Common myeloid progenitor, CD34-positive (primary cell): ENCODE data around the gene XRCC3.

Source experiments
- CTCF ChIA-PET: fragments of 350-600 bp; sonication (Branson Sonifier 250); formaldehyde crosslinking; loops from one replicate; lab custom pipeline; 2021; ENCODE audit warnings: antibody characterized with exemption; lab: Charles Lee
- POLR2A ChIA-PET: fragments of 350-600 bp; sonication (Branson Sonifier 250); formaldehyde crosslinking; loops from one replicate; lab custom pipeline; 2021; ENCODE audit warnings: antibody characterized with exemption; lab: Charles Lee
- DNase-seq, 3 donors: peaks; one replicate each; pipeline versions ENCODE4 v3.0.0 to v3.0.0-alpha.2; 2013
- H3K27ac ChIP-seq, 2 experiments: 1 replicate in 1 of 2; 2 replicates in 1 of 2; pipeline ENCODE4 v1.7.0; 2013; ENCODE audit warnings: inconsistent platforms in 2 of 2, low read length in 2 of 2, mild to moderate bottlenecking in 2 of 2, low read depth in 1 of 2, moderate library complexity in 1 of 2; ENCODE audit not compliant: severe bottlenecking in 2 of 2, insufficient read depth in 1 of 2, poor library complexity in 1 of 2
- H3K27me3 ChIP-seq, 5 experiments: replicated peaks in 2 of 5; 1 replicate in 3 of 5; 2 replicates in 2 of 5; pipeline versions ENCODE4 v1.6.1 to v1.7.0; 2013; ENCODE audit warnings: low read length in 4 of 5, mild to moderate bottlenecking in 2 of 5, moderate library complexity in 2 of 5, inconsistent platforms in 1 of 5; ENCODE audit not compliant: insufficient read depth in 5 of 5, control insufficient read depth in 4 of 5
- H3K36me3 ChIP-seq, 4 experiments: 1 replicate in 2 of 4; 2 replicates in 2 of 4; pipeline versions ENCODE4 v1.6.1 to v1.7.0; 2013; ENCODE audit warnings: low read length in 3 of 4, control low read depth in 1 of 4, mild to moderate bottlenecking in 1 of 4; ENCODE audit not compliant: control insufficient read depth in 4 of 4, insufficient read depth in 4 of 4
- H3K4me1 ChIP-seq, 4 experiments: 1 replicate in 3 of 4; 2 replicates in 1 of 4; pipeline versions ENCODE4 v1.6.1 to v1.7.1; 2013; ENCODE audit warnings: low read length in 3 of 4, mild to moderate bottlenecking in 3 of 4, control low read depth in 1 of 4, inconsistent platforms in 1 of 4, moderate library complexity in 1 of 4; ENCODE audit not compliant: control insufficient read depth in 4 of 4, insufficient read depth in 4 of 4; ENCODE audit errors: control extremely low read depth in 1 of 4
- H3K4me3 ChIP-seq, 7 experiments: 1 replicate in 4 of 7; 2 replicates in 3 of 7; pipeline versions ENCODE4 v1.5.1 to v1.7.0; 2013; ENCODE audit warnings: mild to moderate bottlenecking in 7 of 7, low read length in 6 of 7, moderate library complexity in 6 of 7, inconsistent platforms in 2 of 7, low read depth in 2 of 7, control low read depth in 1 of 7; ENCODE audit not compliant: insufficient read depth in 4 of 7, control insufficient read depth in 1 of 7; ENCODE audit errors: extremely low read depth in 1 of 7
- H3K9me3 ChIP-seq, 5 experiments: 1 replicate in 4 of 5; 2 replicates in 1 of 5; pipeline versions ENCODE4 v1.6.1 to v1.7.1; 2013; ENCODE audit warnings: low read length in 4 of 5, mild to moderate bottlenecking in 2 of 5, inconsistent platforms in 1 of 5, low read depth in 1 of 5, moderate library complexity in 1 of 5; ENCODE audit not compliant: control insufficient read depth in 4 of 5, insufficient read depth in 2 of 5; ENCODE audit errors: control extremely low read depth in 1 of 5
- WGBS: methylation state at CpG from one replicate; pipeline ENCODE4 v1.1.5; 2013; ENCODE audit not compliant: insufficient coverage; 5-methylcytosine and 5-hydroxymethylcytosine counted together

XRCC3 gene

DNA sequence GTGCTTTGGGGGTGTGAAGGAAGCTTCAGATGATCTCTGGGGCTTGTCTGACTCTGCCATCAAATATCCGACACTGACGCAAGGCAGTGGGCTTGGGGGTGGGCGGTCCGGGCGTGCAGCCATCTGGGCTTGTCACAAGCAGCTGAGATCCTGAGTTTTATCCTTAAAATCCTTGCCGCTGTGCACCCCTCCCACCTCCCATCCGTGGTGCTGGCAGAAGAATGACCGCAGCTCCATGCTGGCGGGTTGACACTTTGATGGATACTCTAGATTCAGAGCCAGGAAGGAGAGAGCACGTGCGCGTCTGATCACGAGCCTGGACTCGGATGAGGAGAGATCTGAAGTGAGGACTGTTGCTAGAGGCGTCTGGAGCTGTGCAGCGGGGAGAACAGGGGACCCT is 3.3 kb upstream of the XRCC3 start:
- H3K9me3 ChIP-seq, result no peaks in the 10 kb centered on the region
- peaks cover 0 to 36% (median 17%) of the 10 kb centered on the region in 4 experiments for H3K4me1 ChIP-seq
- 86% methylated on average over 14 of the region's 16 CpGs for WGBS
- no peak overlapping the region for H3K4me3 ChIP-seq
- CTCF ChIA-PET, result interaction anchor here (0.7 to 1.2 kb wide), 5 partner anchors 11 to 52 kb away, joined by 3 to 4 read pairs (median 3); no protein-coding TSS in a partner anchor
- peaks cover 0 to 7% (median 0%) of the 10 kb centered on the region in 4 experiments for H3K36me3 ChIP-seq
- no peak for DNase-seq
- no peaks in the 10 kb centered on the region for H3K27me3 ChIP-seq
- POLR2A ChIA-PET, result no interaction called here
- H3K27ac ChIP-seq, result no peak overlapping the region

DNA sequence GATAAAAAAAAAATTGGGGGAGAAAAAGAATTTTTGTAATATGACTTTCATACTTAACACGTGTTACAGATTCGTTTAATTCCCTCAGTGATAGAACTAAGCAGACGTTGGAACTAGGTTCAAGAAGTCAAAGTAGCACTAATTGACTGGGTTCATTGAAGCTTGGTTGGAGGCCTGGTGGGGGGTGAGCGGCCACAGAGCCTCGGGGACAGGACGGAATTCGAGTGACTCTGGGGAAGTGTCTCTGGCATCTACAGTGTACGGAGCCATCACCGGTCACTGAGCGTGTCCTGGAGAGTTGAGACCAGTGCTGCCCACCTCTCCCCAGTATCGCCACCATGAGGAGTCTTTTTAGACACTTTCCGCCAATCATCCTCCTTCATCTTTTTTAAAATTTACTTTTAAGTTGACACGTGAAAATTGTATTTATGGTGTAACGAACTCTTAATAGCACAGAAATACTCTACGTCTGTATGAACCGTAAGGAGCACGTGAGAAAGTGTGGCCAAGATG is 1.7 kb upstream of the XRCC3 start:
- peak overlapping the region in 4 of 7 experiments; percentile 75 to 88 (median 78) for H3K4me3 ChIP-seq
- WGBS, result 90% methylated on average over 14 of the region's 17 CpGs
- no peaks in the 10 kb centered on the region for H3K27me3 ChIP-seq
- POLR2A ChIA-PET, result no interaction called here
- H3K36me3 ChIP-seq, result peaks cover 0 to 24% (median 0%) of the 10 kb centered on the region in 4 experiments
- no peaks in the 10 kb centered on the region for H3K9me3 ChIP-seq
- H3K4me1 ChIP-seq, result peaks cover 0 to 36% (median 17%) of the 10 kb centered on the region in 4 experiments
- CTCF ChIA-PET, result no interaction called here
- H3K27ac ChIP-seq, result no peak overlapping the region
- DNase-seq, result no peak

DNA sequence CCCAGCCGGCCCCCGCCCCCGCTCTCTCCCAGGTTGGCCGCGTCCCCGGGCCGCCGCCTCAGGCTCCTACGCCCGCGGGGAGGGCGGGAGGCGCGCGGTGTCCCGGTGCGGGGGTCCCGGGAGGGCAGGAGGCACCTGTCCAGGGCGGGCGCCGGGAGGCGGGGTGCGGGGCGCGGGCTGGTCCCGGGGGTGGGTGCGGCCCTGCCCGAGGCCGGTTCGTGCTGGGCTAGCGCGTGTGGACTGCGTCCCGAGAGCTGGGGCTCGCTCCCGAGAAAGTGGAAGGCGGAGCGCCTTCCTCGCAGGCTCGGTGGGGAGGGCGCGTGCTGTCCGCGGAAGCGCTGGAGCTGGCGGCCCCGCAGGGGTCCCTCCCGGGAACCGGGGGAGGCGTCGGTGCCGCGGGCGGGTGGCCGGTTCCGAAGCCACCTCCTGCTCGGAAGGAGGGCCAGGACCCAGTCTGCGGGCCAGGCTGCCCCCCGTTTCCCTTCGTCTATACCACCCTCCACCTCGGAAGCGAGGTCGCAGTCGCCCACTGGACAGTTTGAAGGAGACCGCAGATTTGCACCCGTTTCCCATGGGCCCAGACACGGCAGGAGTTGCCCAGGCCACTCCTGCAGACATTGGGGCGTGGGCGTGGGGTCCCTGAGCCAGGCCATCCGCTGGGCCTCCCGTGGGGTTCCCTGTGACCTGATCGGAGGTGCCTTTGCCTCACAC is 995 bp upstream of the XRCC3 start:
- WGBS, result 5% methylated on average over 59 of the region's 72 CpGs
- H3K27me3 ChIP-seq, result no peaks in the 10 kb centered on the region
- H3K27ac ChIP-seq, result peak overlapping the region in 1 of 2 experiments; percentile 34
- H3K36me3 ChIP-seq, result peaks cover 0 to 31% (median 0%) of the 10 kb centered on the region in 4 experiments
- ChIA-PET CTCF (interaction anchor here (1.6 kb wide), 1 partner anchor 18 kb away, joined by 5 read pairs; no protein-coding TSS in a partner anchor), POLR2A (no interaction called here)
- DNase-seq, result peak in 2 of 3 donors; percentile 22 to 30
- no peaks in the 10 kb centered on the region for H3K9me3 ChIP-seq
- peaks cover 0 to 36% (median 17%) of the 10 kb centered on the region in 4 experiments for H3K4me1 ChIP-seq
- H3K4me3 ChIP-seq, result peak overlapping the region; percentile 47 to 88 (median 75)

DNA sequence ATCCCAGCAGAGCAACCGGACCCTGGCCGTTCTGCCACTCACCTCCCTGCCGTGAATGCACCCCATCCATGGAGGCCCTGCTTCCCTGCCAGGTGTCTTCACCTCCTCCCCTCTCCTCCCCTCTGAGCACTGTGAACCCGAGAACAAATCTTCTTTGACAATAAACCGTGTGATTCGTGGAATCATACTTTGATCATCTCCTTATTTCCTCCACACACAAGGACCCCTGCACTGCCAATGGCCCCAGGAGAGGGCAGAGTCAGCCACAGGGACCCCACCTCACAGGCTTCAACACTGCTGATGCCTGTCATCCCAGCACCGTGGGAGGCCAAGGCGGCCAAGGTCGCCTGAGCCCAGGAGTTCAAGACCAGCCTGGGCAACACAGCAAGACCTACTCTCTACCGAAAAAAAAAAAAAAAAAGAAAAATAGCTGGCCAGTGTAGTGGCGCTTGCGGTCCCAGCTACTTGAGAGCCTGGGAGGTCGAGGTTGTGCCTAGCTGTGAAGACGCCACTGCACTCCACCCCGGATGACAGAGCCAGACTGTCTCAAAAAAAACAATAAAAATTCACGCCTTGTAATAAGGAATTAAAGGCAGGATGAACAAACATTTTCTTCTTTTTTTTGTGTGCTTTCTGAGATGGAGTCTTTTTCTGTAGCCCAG is 1.1 kb downstream of the XRCC3 start:
- POLR2A ChIA-PET, result no interaction called here
- H3K4me1 ChIP-seq, result peaks cover 0 to 36% (median 17%) of the 10 kb centered on the region in 4 experiments
- H3K27ac ChIP-seq, result no peak overlapping the region
- H3K36me3 ChIP-seq, result peaks cover 0 to 48% (median 9%) of the 10 kb centered on the region in 4 experiments
- H3K4me3 ChIP-seq, result peak overlapping the region in 4 of 7 experiments; percentile 5 to 81 (median 70)
- CTCF ChIA-PET, result interaction anchor here (0.9 to 1.5 kb wide), 3 partner anchors 8 to 21 kb away, joined by 3 to 4 read pairs (median 3); no protein-coding TSS in a partner anchor
- no peak for DNase-seq
- WGBS, result 95% methylated on average over 13 of the region's 16 CpGs
- H3K9me3 ChIP-seq, result no peaks in the 10 kb centered on the region
- no peaks in the 10 kb centered on the region for H3K27me3 ChIP-seq

- Histone ChIP-seq H3K4me3 (peak overlapping the region in 1 of 7 experiments; percentile 81), H3K27ac (no peak overlapping the region), H3K36me3 (peaks cover 3 to 55% (median 13%) of the 10 kb centered on the region in 4 experiments), H3K27me3 (no peaks in the 10 kb centered on the region), H3K9me3 (no peaks in the 10 kb centered on the region), H3K4me1 (peaks cover 0 to 32% (median 17%) of the 10 kb centered on the region in 4 experiments)
- POLR2A ChIA-PET, result no interaction called here
- CTCF ChIA-PET, result interaction anchor here (0.8 to 1.2 kb wide), 4 partner anchors 9 to 193 kb away, joined by 3 to 4 read pairs (median 3); no protein-coding TSS in a partner anchor
- DNase-seq, result no peak
- 96% methylated on average over 17 of the region's 18 CpGs for WGBS
Observed at GRCh38 chr14:103713304-103714062, 1.8 kb downstream of the XRCC3 start.

GRCh38 chr14:103712633-103713247 is 2.5 kb downstream of the XRCC3 start:
- H3K4me1 ChIP-seq, result peaks cover 0 to 30% (median 17%) of the 10 kb centered on the region in 4 experiments
- POLR2A ChIA-PET, result no interaction called here
- WGBS, result 96% methylated on average over 24 of the region's 24 CpGs
- DNase-seq, result no peak
- CTCF ChIA-PET, result interaction anchor here (0.8 to 1.2 kb wide), 4 partner anchors 10 to 192 kb away, joined by 3 to 4 read pairs (median 3); no protein-coding TSS in a partner anchor
- H3K27ac ChIP-seq, result no peak overlapping the region
- H3K4me3 ChIP-seq, result no peak overlapping the region
- H3K36me3 ChIP-seq, result peaks cover 4 to 61% (median 17%) of the 10 kb centered on the region in 4 experiments
- H3K27me3 ChIP-seq, result no peaks in the 10 kb centered on the region
- H3K9me3 ChIP-seq, result no peaks in the 10 kb centered on the region
